GM04503 (cell line): ENCODE results near the gene ZNF41.

ENCODE experiments used
- DNase-seq: peaks from one replicate; pipeline ENCODE4 v3.0.0-alpha.2; 2012; ENCODE audit warnings: low read depth

Gene ZNF41

GRCh38 chrX:47489507-47490275 is 6.7 kb upstream of the ZNF41 start:
- DNase-seq = no peak

GRCh38 chrX:47484885-47485284 is 1.9 kb upstream of the ZNF41 start:
- DNase-seq = no peak

GRCh38 chrX:47483306-47484268 is 565 bp upstream of the ZNF41 start:
- no peak for DNase-seq

- DNase-seq = no peak
These were observed 934 bp downstream of the ZNF41 start for GRCh38 chrX:47482065-47482511.

- DNase-seq = no peak
These were observed 1.9 kb downstream of the ZNF41 start for GRCh38 chrX:47481160-47481559.

GRCh38 chrX:47480576-47480975 is 2.4 kb downstream of the ZNF41 start:
- DNase-seq = no peak

GRCh38 chrX:47475476-47475875 is 7.5 kb downstream of the ZNF41 start:
- no peak for DNase-seq

GRCh38 chrX:47467106-47467505 is 15.9 kb downstream of the ZNF41 start:
- DNase-seq = no peak

GRCh38 chrX:47460561-47460960 is 22.5 kb downstream of the ZNF41 start:
- DNase-seq = no peak

GRCh38 chrX:47458528-47458927 is 24.5 kb downstream of the ZNF41 start:
- no peak for DNase-seq

- no peak for DNase-seq
These were observed 26.9 kb downstream of the ZNF41 start for GRCh38 chrX:47456080-47456479.

- no peak for DNase-seq
These were observed 30.9 kb downstream of the ZNF41 start for GRCh38 chrX:47452112-47452511.

- DNase-seq = no peak
These were observed 34.7 kb downstream of the ZNF41 start for GRCh38 chrX:47448165-47448806.

- DNase-seq = no peak
These were observed 35.4 kb downstream of the ZNF41 start for GRCh38 chrX:47447607-47448006.

GRCh38 chrX:47446971-47447370 is 36.1 kb downstream of the ZNF41 start:
- DNase-seq = no peak

- no peak for DNase-seq
These were observed 36.6 kb downstream of the ZNF41 start for GRCh38 chrX:47446431-47446830.

- DNase-seq = no peak
These were observed 52.1 kb downstream of the ZNF41 start for GRCh38 chrX:47430925-47431324.

GRCh38 chrX:47422444-47422843 is 60.6 kb downstream of the ZNF41 start:
- no peak for DNase-seq

GRCh38 chrX:47420962-47421361 is 62.1 kb downstream of the ZNF41 start:
- DNase-seq = no peak

GRCh38 chrX:47420265-47420664 is 62.8 kb downstream of the ZNF41 start:
- no peak for DNase-seq

GRCh38 chrX:47413179-47413594 is 69.8 kb downstream of the ZNF41 start:
- no peak for DNase-seq
